GM21528 (cell line): Measurements from ENCODE around the gene TH.

Source experiments
- ATAC-seq: cut with Tn5 transposase; IDR thresholded peaks from one replicate; pipeline ENCODE4 v1.9.1; 2021; ENCODE audit warnings: mild to moderate bottlenecking, moderate library complexity; ENCODE audit not compliant: unreplicated experiment, low FRiP score

Gene TH

DNA sequence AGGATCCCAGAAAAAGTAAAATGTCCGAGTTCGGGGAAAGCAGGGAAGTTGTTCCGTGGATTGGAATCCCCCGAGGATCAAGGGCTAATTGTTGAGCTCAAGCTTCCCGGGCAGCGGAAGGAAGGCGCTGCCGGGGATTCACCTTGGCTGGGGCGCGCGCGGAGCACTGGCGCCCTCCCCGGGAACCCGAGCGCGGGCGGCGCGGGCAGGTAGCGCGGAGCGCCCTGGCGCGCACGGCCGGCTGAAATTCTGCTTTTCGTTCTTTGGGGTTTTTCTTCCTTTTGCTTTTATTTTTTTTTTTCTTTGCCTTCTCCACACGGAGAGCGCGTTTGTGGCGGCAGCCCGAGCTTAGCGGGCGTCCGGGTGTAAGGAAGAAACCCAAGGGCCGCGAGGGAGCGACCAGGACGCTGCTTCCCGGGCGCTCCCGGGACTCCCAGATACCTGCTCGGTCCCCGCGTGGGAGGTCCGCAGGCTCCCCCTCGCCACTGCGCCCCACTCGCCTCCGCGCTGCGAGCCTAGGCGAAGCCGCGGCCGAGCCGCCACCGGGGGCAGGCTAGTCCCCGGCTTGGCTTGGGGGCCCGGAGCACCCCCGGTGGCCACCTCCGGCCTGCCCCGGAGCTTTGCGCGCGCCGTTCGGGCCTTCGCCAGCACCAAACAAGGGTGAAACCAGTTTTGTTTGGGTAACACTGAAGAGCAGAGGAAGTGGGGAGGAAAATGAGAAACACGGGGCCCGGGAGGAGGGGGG, 27.6 kb downstream of the TH start:
- ATAC-seq: no peak

DNA sequence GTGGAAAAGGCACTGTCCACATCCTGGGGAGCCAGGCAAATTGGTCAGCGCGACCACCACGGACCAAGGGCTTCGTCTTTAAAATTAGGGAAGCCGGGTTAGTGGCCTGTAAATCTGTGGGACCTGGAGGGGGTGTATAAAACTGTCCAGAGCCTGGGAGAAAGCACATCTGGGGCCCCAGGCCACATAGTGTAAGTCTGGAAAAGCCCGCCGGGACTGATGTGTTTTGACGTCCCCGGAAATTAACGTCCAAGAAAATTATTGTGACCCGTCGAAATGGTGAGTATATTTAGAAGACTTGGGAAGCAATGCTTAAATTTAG, 28.2 kb downstream of the TH start:
- no peak for ATAC-seq

DNA sequence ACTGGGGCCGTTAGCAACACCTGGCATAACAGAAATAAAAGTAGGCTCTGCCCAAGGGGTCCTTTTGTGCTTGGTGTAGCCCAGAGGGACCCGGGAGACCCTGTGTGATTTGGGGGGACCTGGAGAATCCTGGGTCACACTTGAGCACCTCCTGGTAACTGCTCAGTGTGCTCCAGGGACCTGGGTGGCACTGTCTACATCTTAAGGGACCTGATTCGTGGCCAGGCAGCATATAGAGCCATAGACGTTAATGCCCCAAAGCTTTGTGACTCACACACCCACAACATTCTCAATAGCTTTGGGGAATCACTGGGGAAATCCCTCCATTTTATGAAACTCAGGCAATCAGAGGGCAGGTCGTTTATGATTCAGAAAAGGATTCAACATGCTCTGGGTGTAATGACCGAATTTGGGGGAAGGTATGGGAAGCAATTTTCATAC, 28.8 kb downstream of the TH start:
- ATAC-seq: no peak

DNA sequence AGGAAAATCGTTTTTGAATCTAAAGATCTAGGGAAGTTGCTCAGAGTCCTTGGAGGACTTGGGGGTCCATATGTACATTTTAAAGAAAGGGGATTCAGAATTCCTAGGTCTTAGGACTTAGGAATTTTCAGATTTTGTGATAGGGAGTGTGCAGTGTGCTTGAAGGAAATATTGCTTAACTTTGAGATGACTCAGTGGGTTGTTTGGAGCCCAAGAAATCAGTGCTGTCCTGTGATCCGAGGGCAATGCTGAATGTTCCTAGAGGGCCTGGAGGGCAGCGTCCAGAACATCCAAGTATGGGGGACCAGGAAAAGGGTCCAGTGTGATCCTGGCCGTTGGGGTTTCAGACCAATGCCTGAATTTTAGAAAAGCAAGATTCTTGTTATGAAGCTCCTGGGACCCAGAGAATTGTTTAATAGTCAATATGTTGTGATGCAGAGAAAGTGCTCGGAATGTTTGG, 29.3 kb downstream of the TH start:
- ATAC-seq: no peak

DNA sequence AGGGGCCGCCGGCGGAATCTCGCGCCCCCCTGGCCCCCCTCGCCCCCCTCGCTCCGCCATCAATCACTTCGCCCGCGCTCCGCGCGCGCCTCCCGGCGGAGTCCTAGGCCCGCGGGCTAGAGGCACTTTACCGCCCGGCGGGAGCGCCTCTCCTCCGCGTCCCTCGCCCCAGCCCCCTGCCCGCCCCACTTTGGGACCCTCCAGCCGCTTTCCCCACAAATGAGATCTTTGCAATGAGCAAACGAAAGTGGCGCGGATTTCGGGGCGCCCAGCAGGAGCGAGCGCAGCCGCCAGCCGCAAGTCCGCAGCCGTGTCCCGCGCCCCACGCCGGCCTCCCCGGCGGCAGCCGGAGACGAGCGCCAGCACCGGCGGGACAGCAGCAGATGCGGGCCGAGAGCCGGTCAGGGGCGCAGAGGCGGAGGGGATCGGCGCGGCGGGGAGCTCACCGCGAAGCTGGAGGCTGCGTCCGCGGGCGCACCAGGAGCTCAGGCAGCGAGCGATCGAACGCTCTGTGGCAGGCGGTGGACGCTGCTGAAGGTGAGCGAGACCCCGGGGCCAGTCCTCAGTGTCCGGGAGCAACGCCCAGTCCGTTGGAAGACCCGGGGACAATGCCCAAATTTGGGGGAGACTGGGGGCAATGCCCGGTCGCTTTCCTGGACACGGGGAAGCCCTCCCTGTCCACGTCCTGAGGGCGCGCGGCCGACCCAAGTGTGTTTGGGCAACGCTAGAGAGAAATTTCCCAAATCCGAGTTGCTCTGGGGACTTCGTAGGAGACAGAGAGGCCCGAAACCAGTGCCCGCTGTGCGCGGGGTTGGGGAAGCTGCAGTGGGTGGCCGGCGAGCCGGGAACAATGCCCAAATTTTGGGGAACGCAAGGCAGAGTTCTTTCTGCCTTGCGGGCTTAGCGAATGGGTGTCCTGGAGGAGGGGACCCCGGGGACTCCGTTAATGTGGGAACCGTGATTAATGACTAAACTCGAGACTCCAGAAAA, 30.9 kb downstream of the TH start:
- ATAC-seq: no peak

DNA sequence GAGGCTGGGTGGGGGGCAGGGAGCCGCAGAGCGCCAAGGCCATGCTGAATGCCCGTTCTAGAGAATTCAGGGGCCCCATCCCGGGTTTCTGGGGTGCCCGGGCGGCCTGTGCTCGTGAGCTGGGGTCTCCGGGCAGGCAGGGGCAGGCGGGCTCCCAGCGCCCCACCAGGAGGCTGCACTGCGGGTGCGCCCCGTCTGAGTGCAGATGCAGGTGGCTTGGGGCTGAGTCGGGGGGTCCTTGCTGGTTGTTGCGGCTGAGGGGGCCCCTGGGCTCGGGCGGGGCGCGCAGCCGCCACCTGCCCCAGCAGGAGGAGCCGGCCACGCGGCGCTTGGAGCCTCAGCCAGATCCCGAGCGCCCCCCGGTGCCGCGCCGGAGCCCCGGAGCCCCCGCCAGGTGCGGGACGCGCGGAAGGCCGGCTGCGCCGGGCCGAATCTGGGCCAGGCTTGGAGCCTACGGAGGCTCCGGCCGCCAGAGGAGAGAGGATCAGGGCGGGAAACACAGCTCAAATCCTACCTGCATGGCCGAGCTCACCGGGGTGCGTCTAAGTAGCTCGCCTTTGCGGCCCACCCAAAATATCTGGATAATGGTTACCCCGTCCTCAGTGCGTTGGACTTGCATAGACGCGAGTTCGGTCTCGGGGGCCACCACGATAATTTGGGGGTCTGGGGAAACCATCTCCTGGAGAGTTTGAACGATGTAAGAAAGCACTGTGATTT, 31.8 kb downstream of the TH start:
- no peak for ATAC-seq

DNA sequence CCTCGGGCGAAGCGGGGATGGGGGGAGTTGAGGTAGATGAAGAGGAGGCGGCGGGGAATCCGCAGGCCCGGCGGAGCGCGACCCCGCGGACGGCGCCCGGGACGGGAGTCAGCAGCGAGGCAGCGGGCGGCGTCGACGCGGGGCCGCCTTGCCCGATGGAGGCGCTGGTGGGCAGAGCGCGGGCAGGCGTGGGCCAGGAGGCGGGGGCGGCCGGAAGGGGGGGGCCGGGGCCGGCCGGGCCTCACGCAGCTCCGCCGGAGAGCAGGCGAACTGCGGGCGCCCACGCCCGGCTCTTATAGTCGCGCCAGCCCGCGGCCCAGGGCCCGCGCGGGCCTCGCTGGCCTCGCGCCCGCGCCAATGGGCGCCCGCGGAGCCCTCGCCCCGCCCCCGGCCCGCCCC, 32.5 kb downstream of the TH start, which contains the start of gene IGF2:
Gene IGF2 (minus strand): TSS at position 267 of the 399 bp plus-strand sequence. CDS start 3,866 bp downstream, outside the sequence.
- no peak for ATAC-seq

DNA sequence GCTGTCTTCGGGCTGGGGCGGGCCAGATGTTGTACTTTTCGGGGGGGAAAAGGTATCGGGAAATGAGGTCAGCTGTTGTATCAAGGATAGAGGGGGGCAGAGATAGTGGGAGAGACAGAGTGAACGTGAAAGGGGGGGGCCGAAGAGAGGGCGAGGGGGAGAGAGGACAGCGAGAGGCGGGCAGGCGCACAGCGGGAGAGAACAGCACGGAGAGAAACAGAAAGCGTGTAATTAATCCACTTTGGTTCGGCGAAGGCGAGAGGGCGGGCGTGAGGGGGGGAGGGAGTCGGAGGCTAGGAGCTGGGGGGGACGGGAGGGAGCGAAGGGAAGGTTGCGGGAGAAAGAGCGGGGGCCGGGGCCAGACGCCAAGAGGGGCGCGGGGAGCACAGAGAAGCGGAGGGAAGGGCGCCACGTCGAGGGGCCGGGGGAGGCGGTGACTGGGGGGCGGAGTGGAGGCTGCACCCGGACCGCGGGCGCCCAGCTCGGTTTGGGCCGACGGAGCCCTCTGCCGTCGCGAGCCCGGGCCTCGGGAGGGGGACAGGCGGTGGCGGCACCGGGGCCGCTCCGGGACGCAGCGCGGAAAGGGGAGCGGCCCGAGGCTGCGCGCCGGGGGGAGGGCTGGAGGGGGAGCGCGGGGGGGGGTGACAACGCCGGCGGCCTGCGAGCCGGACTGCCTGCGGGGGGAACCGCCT, 33.0 kb downstream of the TH start:
- no peak for ATAC-seq

DNA sequence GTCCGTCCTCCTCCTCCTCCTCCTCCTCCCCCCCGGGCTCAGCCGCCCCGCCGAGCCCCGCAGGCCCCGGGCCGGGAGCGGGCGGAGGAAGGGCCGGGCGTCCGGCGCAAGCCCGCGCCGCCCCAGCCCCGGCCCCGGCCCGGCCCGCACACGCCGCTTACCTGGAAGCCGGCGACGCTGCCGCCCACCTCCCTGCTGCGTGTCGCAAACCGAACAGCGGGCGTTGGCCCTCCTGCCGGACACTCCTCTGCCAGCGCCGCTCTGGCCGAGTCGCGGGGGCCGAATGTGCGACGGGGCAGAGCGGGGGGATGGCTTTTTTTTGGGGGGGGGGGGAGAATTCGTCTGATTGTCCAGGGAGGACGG, 33.6 kb downstream of the TH start:
- ATAC-seq: no peak

DNA sequence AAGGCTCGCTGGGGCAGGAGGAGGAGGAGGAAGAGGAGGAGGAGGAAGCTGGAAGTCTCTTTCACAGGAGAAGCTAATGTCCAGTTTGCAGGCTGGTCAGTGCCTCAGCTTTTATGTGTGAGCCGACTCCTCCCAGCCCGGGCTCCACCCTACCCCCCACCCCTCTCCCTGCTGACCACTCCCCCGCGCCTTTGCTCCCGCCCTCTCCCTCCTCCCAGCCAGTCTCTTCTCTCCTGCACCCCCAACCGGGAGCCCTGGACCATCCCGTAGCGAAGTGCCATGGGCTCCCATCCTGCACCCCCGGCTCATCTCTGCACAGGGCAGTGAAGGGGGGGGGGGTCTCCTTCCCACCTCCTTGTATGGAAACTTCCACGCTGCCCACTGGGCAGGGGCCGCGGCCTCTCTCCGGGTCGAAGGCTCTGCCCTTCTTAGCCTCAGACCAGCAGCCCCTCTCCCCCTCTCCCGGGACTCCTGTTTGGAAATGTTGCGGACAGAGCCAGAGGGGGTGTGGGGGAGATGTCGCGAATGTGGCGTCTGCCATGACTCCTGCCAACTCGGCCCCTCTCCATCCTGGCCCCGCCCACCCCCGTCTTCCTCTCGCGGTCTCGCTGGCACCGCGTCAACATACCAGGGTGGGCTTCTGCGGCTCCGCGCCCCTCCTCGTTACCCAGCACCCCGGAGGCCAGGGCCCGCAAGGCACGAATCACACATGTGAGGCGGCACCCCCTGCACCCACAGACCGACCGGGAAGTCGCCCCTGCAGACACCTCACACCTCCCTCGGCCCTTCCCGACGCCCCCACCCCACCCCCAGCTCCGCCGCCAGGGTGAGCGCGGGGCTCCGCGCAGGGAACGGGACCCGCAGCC, 34.2 kb downstream of the TH start:
- ATAC-seq: no peak

DNA sequence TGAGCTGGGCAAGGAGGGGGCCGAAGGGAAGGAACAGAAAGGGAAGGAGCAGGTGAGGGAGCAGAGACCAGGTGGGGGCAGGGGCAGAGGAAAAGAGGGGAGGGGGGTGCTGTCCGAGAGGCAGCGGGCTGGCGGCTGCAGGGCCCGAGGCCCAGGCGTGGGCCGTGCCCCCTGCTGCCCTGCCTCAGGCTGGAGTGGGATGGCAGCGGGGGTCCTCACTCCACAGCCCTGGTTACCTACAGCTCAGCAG, 34.7 kb downstream of the TH start:
- no peak for ATAC-seq

DNA sequence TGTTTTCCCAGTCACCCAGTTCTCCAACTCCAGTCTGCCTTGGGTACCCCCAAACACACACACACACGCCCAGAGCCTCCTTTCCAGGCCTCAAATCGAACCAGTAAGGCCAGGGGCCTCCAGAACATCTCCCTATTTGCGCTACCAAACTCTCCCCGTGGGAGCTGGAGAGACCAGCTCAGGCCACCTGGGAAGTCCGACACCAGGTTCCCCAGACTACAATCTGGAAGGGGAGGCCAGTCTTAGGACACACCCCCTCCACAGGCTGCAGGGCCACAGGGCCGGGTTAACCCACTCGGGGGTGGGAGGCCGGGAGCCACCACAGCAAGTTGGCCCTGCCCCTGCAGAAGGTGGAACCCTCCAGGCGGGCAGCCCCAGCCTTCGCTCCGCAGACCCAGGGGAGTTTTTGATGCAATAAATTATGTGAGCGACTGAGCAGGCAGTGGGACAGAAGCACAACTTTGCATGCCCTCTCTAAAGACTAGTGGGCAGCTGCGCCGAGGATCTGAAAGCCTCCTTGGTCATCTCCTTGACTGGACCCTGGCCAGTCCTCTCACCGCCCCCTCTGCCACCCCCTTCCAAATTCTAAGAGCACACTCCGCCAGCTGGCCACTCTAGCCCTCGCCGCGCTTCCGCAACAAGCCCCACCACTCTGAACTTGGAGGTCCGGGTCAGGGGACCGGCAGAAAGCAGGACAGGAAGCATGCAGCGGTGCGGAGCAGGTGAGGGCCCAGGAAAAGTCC, 35.2 kb downstream of the TH start:
- no peak for ATAC-seq

DNA sequence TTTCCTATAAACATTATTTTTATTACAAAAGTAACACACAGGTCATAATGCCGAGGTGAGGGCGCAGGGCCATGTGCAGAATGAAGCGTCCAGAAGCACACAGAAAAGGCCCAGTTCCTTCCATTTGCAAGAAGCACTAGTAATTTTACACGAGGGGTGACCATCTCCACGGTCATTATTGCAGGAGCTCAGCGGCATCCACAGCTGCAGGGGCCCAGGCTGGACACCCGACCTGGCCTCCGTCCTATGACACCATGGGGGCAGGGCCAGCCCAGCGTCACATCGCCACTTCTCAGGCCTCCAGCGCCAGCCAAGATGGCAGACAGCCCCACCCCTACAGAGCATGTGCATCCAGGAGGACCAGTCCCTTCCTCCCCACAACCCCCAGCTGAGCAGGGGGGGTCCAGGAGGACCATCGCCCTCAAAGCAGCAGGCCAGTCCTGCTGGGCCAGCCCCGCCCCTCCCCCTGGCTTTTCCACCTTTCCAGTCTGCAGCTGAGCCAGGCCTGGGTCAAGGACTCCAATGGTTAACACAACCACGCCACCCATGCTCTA, 35.9 kb downstream of the TH start:
- no peak for ATAC-seq

DNA sequence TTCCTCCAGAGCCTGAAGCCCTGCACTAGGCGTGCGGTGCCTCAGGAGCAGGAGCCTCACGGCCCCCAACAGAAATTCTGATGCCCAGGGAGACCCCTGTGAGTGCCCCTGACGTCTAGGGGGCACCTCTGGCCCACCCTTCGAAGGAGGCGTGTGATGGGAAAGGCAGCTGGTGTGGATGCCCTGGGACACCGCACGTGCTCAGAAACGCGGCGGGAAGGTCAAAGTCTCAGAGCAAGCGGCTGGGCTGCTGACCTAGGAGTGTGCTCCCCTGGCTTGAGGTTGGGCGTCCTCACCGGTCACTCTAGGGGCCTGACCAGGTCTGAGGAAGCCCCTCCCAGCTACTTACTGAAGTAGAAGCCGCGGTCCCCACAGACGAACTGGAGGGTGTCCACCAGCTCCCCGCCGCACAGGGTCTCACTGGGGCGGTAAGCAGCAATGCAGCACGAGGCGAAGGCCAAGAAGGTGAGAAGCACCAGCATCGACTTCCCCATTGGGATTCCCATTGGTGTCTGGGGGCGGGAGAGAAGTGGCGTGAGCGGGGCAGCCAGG, 36.5 kb downstream of the TH start:
- no peak for ATAC-seq

DNA sequence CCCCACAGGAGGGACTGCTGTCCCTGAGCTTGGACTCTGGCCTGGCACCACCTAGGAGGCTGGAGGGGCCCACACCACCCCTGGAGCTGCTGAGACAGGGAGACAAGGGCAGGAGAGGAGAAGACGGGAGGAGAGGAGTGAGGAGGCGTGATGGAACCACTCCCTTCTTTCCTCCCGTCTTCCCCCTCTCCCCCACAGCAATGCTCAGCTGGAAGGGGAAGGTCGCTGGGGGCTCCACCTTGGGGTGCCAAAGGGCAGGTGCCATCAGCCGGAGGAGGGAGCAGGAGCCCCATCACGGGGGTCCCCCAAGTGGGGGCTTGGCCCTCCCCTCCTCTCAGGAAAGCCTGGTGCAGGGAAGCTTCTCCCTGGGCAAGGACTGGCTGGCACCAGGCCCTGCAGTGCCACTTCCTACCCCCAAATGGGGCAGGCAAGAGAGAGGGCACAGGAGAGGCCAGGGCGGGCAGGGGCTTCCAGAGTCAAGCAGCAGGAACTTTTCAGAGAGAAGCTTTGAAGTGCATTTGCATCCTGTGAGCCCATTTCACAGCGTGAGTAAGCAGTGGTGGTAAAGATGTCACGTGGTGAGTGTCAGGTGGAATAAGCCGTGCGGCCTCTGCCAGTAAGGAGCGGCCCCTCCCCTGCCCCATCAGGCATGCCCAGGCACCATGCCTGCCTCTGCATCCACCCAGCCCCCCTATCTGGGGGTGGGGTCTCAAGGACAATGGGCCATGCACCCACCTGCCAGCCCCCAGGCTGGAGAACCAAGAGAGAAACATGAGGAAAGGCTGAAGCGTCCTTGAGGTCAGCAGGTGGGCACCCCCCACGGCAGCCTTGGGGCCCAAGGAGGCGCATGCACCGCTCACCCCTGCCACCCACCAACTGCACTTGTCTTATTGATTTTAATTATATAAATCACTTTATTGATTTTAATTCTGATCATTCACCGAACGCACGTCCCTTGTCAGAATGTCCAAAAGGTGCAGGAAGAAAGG, 37.3 kb downstream of the TH start:
- no peak for ATAC-seq

DNA sequence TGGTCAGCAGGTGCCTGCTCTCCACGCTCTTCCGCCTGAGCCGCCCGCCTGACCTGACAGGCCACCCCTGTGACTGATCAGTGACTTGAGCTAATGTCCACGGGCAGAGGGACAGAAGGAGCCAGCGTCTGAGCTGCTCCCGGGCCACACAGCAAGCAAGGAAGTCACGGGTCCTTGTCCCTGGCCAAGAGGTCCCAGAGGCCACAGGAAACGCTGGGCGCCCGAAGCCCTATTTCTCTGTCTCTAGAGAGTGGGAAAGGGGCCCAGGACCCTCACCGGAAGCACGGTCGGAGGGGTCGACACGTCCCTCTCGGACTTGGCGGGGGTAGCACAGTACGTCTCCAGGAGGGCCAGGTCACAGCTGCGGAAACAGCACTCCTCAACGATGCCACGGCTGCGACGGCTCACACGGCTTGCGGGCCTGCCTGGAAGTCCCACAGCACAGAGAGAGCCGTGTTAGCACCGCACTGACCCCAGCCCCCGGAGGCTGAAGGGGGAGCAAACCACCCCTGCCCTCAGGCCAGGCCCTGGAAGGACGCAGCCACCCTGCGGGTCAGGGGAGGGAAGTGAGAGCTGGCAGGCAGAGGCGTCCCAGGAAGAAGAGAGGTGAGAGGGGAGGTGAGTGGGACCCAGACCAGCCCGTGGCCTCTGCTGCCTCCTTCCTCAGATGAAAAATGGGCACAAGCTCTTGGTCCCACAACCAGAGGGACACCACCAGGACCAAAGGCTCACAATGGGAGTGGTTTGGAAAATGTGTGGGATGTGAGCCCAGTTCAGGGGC, 38.2 kb downstream of the TH start:
- no peak for ATAC-seq

DNA sequence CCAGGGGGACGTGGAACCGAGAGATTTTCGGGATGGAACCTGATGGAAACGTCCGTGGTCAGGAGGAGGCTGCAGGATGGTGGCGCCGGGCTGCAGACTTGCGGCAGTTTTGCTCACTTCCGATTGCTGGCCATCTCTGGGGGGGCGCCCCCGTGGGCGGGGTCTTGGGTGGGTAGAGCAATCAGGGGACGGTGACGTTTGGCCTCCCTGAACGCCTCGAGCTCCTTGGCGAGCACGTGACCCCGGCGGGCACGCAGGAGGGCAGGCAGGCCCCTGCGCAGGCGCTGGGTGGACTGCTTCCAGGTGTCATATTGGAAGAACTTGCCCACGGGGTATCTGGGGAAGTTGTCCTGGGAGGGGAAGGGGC, 38.8 kb downstream of the TH start:
- ATAC-seq: no peak
